B cell (primary cell): Measurements from ENCODE around the gene SPRYD3. TPM values are rescaled to one million over a fixed set of nuclear protein-coding genes. Genes with fewer than 3 reads are reported as not detected.
"Not testable (repeated sequence)": the region's sequence is repeated elsewhere in the genome, so short reads cannot be mapped to it uniquely, and the experiment has no call there.

Source experiments
- ATAC-seq: fragments of 200-7000 bp; cut with Tn5 transposase; one replicate; pipeline ENCODE4 v1.10.0; 2021; ENCODE audit warnings: low read depth, mild to moderate bottlenecking, moderate number of reproducible peaks, moderate library complexity
- CTCF ChIA-PET: fragments of 350-600 bp; sonication (Branson Sonifier 250); formaldehyde crosslinking; loops from one replicate; lab custom pipeline; 2021; ENCODE audit warnings: antibody characterized with exemption, inconsistent platforms; lab: Charles Lee
- POLR2A ChIA-PET: fragments of 350-600 bp; sonication (Branson Sonifier 250); formaldehyde crosslinking; loops from one replicate; lab custom pipeline; 2021; ENCODE audit warnings: antibody characterized with exemption; lab: Charles Lee
- DNase-seq: peaks from one replicate; pipeline ENCODE4 v3.0.0; 2013
- H2AFZ ChIP-seq: 2 replicates; pipeline ENCODE4 v1.6.1; 2012; ENCODE audit warnings: mild to moderate bottlenecking, low read depth, low read length; ENCODE audit not compliant: insufficient read depth, poor library complexity, severe bottlenecking
- H3K27ac ChIP-seq, 2 donors: 1 replicate in 1 of 2; 2 replicates in 1 of 2; pipeline ENCODE4 v1.5.1; 2012 to 2013; ENCODE audit warnings: low read length in 2 of 2, mild to moderate bottlenecking in 2 of 2, moderate library complexity in 1 of 2
- H3K27me3 ChIP-seq, 4 experiments: fragments of 200-600 bp in 1 of 4; sonication (generic) in 1 of 4; replicated peaks in 1 of 4; 1 replicate in 2 of 4; 2 replicates in 2 of 4; pipeline versions ENCODE4 v1.6.1 to v1.7.0; 2013 to 2016; ENCODE audit warnings: low read length in 3 of 4, mild to moderate bottlenecking in 2 of 4, mixed read lengths in 1 of 4, moderate library complexity in 1 of 4; ENCODE audit not compliant: insufficient read depth in 4 of 4, control insufficient read depth in 3 of 4; ENCODE audit errors: control extremely low read depth in 1 of 4
- H3K36me3 ChIP-seq, 2 experiments: replicated peaks in 1 of 2; 1 replicate in 1 of 2; 2 replicates in 1 of 2; pipeline versions ENCODE4 v1.6.1 to v1.7.1; 2013; ENCODE audit warnings: low read length in 1 of 2; ENCODE audit not compliant: insufficient read depth in 2 of 2, control insufficient read depth in 1 of 2; ENCODE audit errors: control extremely low read depth in 1 of 2, extremely low read depth in 1 of 2
- H3K4me1 ChIP-seq, 2 donors: fragments of 200-600 bp in 1 of 2; sonication (generic) in 1 of 2; 1 replicate in 1 of 2; 2 replicates in 1 of 2; pipeline versions ENCODE4 v1.5.1 to v1.6.1; 2013 to 2017; ENCODE audit warnings: low read length in 2 of 2; ENCODE audit not compliant: control insufficient read depth in 2 of 2, insufficient read depth in 2 of 2
- H3K4me2 ChIP-seq: replicated peaks from 2 replicates; pipeline ENCODE3; 2012; ENCODE audit warnings: mild to moderate bottlenecking, low read depth, low read length; ENCODE audit not compliant: poor library complexity, severe bottlenecking
- H3K4me3 ChIP-seq, 5 experiments: fragments of 200-600 bp in 1 of 5; sonication (generic) in 1 of 5; 1 replicate in 3 of 5; 2 replicates in 2 of 5; pipeline versions ENCODE4 v1.5.1 to v1.7.0; 2011 to 2016; ENCODE audit warnings: low read length in 4 of 5, mild to moderate bottlenecking in 4 of 5, low read depth in 2 of 5, control low read depth in 1 of 5, moderate library complexity in 1 of 5; ENCODE audit not compliant: insufficient read depth in 1 of 5; ENCODE audit errors: control extremely low read depth in 1 of 5, extremely low read depth in 1 of 5
- H3K79me2 ChIP-seq: fragments of 200-600 bp; sonication (generic); one replicate; pipeline ENCODE4 v1.6.0; 2016; ENCODE audit warnings: low read length; ENCODE audit not compliant: control insufficient read depth, insufficient read depth
- H3K9ac ChIP-seq: fragments of 200-600 bp; sonication (generic); 2 replicates; pipeline ENCODE4 v1.6.1; 2017; ENCODE audit warnings: mild to moderate bottlenecking, low read length, moderate library complexity
- H3K9me3 ChIP-seq, 3 donors: one replicate each; pipeline versions ENCODE4 v1.6.1 to v1.7.1; 2013; ENCODE audit warnings: low read length in 2 of 3; ENCODE audit not compliant: control insufficient read depth in 2 of 3, insufficient read depth in 1 of 3; ENCODE audit errors: control extremely low read depth in 1 of 3
- H4K20me1 ChIP-seq: 2 replicates; pipeline ENCODE4 v1.6.0; 2012; ENCODE audit warnings: mild to moderate bottlenecking, low read length; ENCODE audit not compliant: insufficient read depth, control insufficient read depth, poor library complexity, severe bottlenecking
- H3K27ac Mint-ChIP-seq: one replicate; pipeline ENCODE4 v1.8.0; 2021; ENCODE audit warnings: mixed read lengths
- H3K27me3 Mint-ChIP-seq: one replicate; pipeline ENCODE4 v1.8.0; 2021; ENCODE audit warnings: mixed read lengths
- H3K4me1 Mint-ChIP-seq: one replicate; pipeline ENCODE4 v1.8.0; 2021; ENCODE audit warnings: mixed read lengths
- H3K4me3 Mint-ChIP-seq: one replicate; pipeline ENCODE4 v1.8.0; 2021; ENCODE audit warnings: mixed read lengths
- H3K9me3 Mint-ChIP-seq: one replicate; pipeline ENCODE4 v1.8.0; 2022; ENCODE audit warnings: mixed read lengths; ENCODE audit not compliant: insufficient read depth
- EZH2 ChIP-seq: IDR thresholded peaks from 2 replicates; pipeline ENCODE4 v1.6.1; 2012; ENCODE audit warnings: borderline replicate concordance, low read depth, mild to moderate bottlenecking, moderate library complexity, low read length; ENCODE audit not compliant: insufficient read depth, poor library complexity, severe bottlenecking
- WGBS: methylation state at CpG from one replicate; pipeline ENCODE4 v1.1.5; 2013; ENCODE audit warnings: missing lambda C conversion rate; ENCODE audit not compliant: insufficient coverage; 5-methylcytosine and 5-hydroxymethylcytosine counted together
- intact Hi-C: fragments of 100-400 bp; cut with micrococcal nuclease; formaldehyde crosslinking; loops from one replicate; pipeline ENCODE4 v1.10.0; 2022
- polyA plus RNA-seq: library from polyadenylated mRNA; depleted of rRNA; stranded (reverse); fragments of >200 nt; gene quantifications from 2 replicates; pipeline ENCODE4 v1.2.3, GENCODE V29; 2012
- total RNA-seq, 2 donors: library from RNA; stranded (reverse); fragments of 120-200 nt in 1 of 2; gene quantifications; 1 replicate in 1 of 2; 2 replicates in 1 of 2; pipeline versions ENCODE4 v1.2.3 to v1.2.4, GENCODE V29; 2013 to 2022
- TF ChIP-seq, protein P1 (sequence below): fragments of 200-600 bp; IDR thresholded peaks from one replicate; pipeline ENCODE4 v1.8.0; 2022; ENCODE audit warnings: antibody characterized with exemption, mild to moderate bottlenecking

Gene SPRYD3
- total and polyA plus RNA-seq, 2 donors (not counting 1 experiment from before 2014, with no cell fraction given) = 15.9 to 43.3 TPM

DNA sequence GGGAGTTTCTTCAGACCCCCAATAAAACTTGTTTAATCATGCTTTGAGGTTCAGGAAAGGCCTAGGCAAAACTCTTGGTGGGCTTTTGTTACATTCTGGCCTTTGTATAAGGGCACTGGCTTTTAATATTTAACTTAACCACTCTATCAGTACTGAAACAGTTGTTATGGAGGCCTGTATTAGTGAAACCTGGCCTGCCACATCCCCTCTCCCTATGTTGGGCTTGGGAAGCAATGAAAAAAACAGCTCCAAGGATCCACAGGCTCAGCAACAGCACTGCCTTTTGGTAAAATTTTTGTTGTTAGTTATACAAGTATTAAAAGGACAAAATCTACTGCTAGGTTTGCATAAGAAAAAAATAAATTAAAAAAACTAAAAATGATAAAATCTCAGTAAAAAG lies 34.8 kb upstream of the SPRYD3 start:
- Mint-ChIP-seq H3K4me3 (no peak overlapping the region), H3K27me3 (peaks cover 4% of the 10 kb centered on the region), H3K4me1 (no peaks in the 10 kb centered on the region), H3K9me3 (no peaks in the 10 kb centered on the region), H3K27ac (no peak overlapping the region)
- DNase-seq (no peak), ATAC-seq (no peak)
- intact Hi-C loops = no loop called here
- Histone ChIP-seq H3K4me1 (no peaks in the 10 kb centered on the region), H4K20me1 (no peaks in the 10 kb centered on the region), H3K36me3 (no peaks in the 10 kb centered on the region), H3K79me2 (no peaks in the 10 kb centered on the region), H3K27me3 (no peaks in the 10 kb centered on the region), H3K9me3 (no peaks in the 10 kb centered on the region), H2AFZ (no peak overlapping the region), H3K4me2 (no peak overlapping the region), H3K27ac (no peak overlapping the region), H3K9ac (no peak overlapping the region), H3K4me3 (no peak overlapping the region)
- ChIA-PET CTCF (no interaction called here), POLR2A (no interaction called here)
- TF ChIP-seq, protein P1, sequence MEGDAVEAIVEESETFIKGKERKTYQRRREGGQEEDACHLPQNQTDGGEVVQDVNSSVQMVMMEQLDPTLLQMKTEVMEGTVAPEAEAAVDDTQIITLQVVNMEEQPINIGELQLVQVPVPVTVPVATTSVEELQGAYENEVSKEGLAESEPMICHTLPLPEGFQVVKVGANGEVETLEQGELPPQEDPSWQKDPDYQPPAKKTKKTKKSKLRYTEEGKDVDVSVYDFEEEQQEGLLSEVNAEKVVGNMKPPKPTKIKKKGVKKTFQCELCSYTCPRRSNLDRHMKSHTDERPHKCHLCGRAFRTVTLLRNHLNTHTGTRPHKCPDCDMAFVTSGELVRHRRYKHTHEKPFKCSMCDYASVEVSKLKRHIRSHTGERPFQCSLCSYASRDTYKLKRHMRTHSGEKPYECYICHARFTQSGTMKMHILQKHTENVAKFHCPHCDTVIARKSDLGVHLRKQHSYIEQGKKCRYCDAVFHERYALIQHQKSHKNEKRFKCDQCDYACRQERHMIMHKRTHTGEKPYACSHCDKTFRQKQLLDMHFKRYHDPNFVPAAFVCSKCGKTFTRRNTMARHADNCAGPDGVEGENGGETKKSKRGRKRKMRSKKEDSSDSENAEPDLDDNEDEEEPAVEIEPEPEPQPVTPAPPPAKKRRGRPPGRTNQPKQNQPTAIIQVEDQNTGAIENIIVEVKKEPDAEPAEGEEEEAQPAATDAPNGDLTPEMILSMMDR = no peak
- no peak for TF ChIP-seq EZH2

DNA sequence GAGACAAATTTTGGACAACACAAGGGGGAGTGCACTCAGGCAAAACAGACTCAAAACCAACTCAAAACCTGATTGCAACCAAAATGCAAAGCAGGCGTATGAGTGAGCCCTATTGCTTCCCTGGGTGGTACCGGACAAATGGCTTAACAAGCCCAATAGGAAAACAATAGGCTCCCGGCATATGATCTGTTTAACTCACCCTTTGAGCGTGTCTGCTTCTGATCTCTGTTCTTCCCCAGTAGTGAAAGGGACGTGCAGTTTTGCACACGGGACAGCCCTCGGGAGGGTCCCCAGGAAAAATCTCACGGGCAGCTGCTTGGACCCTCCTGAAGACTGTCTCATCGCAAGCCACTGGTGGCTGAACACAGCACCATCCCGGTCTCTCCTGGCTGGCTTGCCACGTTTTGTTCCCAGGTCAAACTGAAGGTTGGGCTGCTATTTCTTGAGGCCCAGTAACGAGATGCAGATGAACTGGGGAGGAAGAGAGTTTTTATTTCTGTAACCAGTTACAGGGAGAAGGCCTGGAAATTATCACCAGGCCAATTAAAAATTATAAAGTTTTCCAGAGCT lies 34.0 kb upstream of the SPRYD3 start:
- Mint-ChIP-seq H3K4me1 (no peaks in the 10 kb centered on the region), H3K4me3 (no peak overlapping the region), H3K27me3 (peaks cover 4% of the 10 kb centered on the region), H3K9me3 (no peaks in the 10 kb centered on the region), H3K27ac (no peak overlapping the region)
- ATAC-seq (no peak), DNase-seq (no peak)
- Histone ChIP-seq H3K79me2 (no peaks in the 10 kb centered on the region), H3K27me3 (no peaks in the 10 kb centered on the region), H3K9me3 (no peaks in the 10 kb centered on the region), H3K36me3 (no peaks in the 10 kb centered on the region), H3K27ac (no peak overlapping the region), H4K20me1 (no peaks in the 10 kb centered on the region), H3K4me1 (no peaks in the 10 kb centered on the region), H3K4me3 (no peak overlapping the region), H2AFZ (no peak overlapping the region), H3K9ac (no peak overlapping the region), H3K4me2 (no peak overlapping the region)
- intact Hi-C loops = no loop called here
- CTCF ChIA-PET = no interaction called here
- no peak for TF ChIP-seq EZH2
- TF ChIP-seq, protein P1 = no peak
- POLR2A ChIA-PET = interaction anchor here (0.6 kb wide), 1 partner anchor 364 kb away, joined by 4 read pairs; no protein-coding TSS in a partner anchor
- WGBS = 92% methylated on average over 11 of the region's 12 CpGs

DNA sequence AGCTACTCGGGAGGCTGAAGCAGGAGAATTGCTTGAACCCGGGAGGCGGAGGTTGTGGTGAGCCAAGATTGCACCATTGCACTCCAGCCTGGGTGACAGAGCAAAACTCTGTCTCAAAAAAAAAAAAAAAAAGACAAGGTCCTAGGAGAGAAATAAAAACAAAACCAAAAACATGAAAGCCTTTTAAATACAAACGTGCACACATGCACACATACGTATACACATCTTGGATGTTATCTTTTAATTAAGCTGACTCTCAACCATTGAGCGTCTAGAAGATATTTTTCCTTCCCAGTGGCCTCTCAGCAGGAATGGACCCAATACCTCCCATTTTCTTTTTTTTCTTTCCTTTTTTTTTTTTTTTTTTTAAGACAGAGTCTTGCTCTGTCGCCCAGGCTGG lies 33.2 kb upstream of the SPRYD3 start:
- H3K27me3 ChIP-seq, H3K9me3 Mint-ChIP-seq, H3K79me2 ChIP-seq, H3K36me3 ChIP-seq, H2AFZ ChIP-seq, H3K9ac ChIP-seq, H4K20me1 ChIP-seq, H3K4me1 ChIP-seq, ATAC-seq, H3K4me2 ChIP-seq, H3K4me3 ChIP-seq, H3K27ac Mint-ChIP-seq, H3K9me3 ChIP-seq, H3K4me1 Mint-ChIP-seq, H3K27me3 Mint-ChIP-seq, H3K4me3 Mint-ChIP-seq, H3K27ac ChIP-seq, DNase-seq, intact Hi-C loops: not testable (repeated sequence)
- 94% methylated on average over 3 of the region's 7 CpGs for WGBS
- POLR2A ChIA-PET = interaction anchor here (0.6 kb wide), 1 partner anchor 364 kb away, joined by 4 read pairs; no protein-coding TSS in a partner anchor
- CTCF ChIA-PET = interaction anchor here (0.7 kb wide), 1 partner anchor 22 kb away, joined by 3 read pairs; no protein-coding TSS in a partner anchor
